Measurements from ENCODE around the gene FRMPD4. TPM values are rescaled to one million over a fixed set of nuclear protein-coding genes. Genes with fewer than 3 reads are reported as not detected.

FRMPD4 gene
- total RNA-seq, 1 experiment from 2014 or later = 0.24 TPM

DNA sequence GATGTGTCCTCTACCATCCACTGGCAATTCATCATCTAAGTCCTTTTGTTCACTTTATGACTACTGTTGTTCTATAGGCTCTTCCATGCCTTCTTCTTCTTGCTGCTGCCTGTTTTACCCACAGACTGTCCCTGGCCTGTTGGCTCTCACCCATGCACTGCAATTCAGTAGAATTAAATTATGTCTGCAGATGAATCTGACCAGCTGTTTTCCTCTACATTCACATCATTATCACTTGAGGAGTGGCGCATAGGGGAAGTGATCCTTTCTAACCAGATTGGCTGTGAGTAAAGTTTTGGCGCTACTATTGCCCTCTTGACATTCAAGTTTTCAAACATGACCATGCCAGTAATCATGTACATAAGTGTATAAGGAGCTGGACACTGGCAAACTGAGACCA, 91.7 kb downstream of the FRMPD4 start:
- no CpG with 5 or more reads among the region's 2 CpGs for WGBS (ENCODE audit: extremely low coverage, insufficient read length, low lambda C conversion rate)
- Histone ChIP-seq H3K4me2 (ENCODE audit: insufficient read depth, insufficient read length, low read length) (no peak overlapping the region), H2BK12ac (ENCODE audit: insufficient read length, low read depth, low read length) (no peak overlapping the region), H3K14ac (ENCODE audit: insufficient read depth, low read length) (no peak overlapping the region), H3K27ac (ENCODE audit: insufficient read length, low read depth, low read length) (no peak overlapping the region), H3T11ph (ENCODE audit: low read length) (no peak overlapping the region), H2BK20ac (ENCODE audit: low read depth, low read length, poor library complexity, severe bottlenecking) (no peak overlapping the region), H3K23me2 (ENCODE audit: insufficient read length, low read depth, low read length, poor library complexity, severe bottlenecking) (no peaks in the 10 kb centered on the region), H3K18ac (ENCODE audit: insufficient read length, low read depth, low read length) (no peak overlapping the region), H3K4ac (ENCODE audit: low read depth, low read length) (no peak overlapping the region), H3K9me3 (ENCODE audit: control insufficient read depth, low read depth, low read length) (no peaks in the 10 kb centered on the region), H3K4me1 (ENCODE audit: insufficient read depth, low read length) (no peaks in the 10 kb centered on the region), H2BK120ac (ENCODE audit: low read depth, low read length, poor library complexity, severe bottlenecking) (no peak overlapping the region), H2AK5ac (ENCODE audit: insufficient read length, low read length) (no peak overlapping the region), H3K79me1 (ENCODE audit: insufficient read depth, low read depth, low read length, poor library complexity, severe bottlenecking) (no peaks in the 10 kb centered on the region), H3K9ac (ENCODE audit: extremely low read depth, insufficient read length, low read length) (no peak overlapping the region), H2BK15ac (ENCODE audit: low read depth, low read length) (no peak overlapping the region), H4K91ac (ENCODE audit: insufficient read length, low read depth, low read length) (no peak overlapping the region), H3K79me2 (ENCODE audit: insufficient read depth, low read length) (no peaks in the 10 kb centered on the region), H2BK5ac (ENCODE audit: insufficient read length, low read length) (no peak overlapping the region), H4K5ac (ENCODE audit: insufficient read length, low read depth, low read length) (no peak overlapping the region), H2AFZ (ENCODE audit: low read length) (no peak overlapping the region), H4K20me1 (ENCODE audit: control insufficient read depth, insufficient read depth, insufficient read length) (no peaks in the 10 kb centered on the region), H3K56ac (ENCODE audit: insufficient read length, low read depth, low read length) (no peak overlapping the region), H4K8ac (replicated peaks; ENCODE audit: insufficient read length, low read depth, low read length) (no peak overlapping the region), H3K27me3 (ENCODE audit: insufficient read depth, low read length) (no peaks in the 10 kb centered on the region), H3K23ac (ENCODE audit: insufficient read length, low read depth, low read length) (no peak overlapping the region)
- TF ChIP-seq, protein P1, sequence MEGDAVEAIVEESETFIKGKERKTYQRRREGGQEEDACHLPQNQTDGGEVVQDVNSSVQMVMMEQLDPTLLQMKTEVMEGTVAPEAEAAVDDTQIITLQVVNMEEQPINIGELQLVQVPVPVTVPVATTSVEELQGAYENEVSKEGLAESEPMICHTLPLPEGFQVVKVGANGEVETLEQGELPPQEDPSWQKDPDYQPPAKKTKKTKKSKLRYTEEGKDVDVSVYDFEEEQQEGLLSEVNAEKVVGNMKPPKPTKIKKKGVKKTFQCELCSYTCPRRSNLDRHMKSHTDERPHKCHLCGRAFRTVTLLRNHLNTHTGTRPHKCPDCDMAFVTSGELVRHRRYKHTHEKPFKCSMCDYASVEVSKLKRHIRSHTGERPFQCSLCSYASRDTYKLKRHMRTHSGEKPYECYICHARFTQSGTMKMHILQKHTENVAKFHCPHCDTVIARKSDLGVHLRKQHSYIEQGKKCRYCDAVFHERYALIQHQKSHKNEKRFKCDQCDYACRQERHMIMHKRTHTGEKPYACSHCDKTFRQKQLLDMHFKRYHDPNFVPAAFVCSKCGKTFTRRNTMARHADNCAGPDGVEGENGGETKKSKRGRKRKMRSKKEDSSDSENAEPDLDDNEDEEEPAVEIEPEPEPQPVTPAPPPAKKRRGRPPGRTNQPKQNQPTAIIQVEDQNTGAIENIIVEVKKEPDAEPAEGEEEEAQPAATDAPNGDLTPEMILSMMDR (conservative IDR thresholded peaks at IDR 0.05) = no peak
- no peaks in the 10 kb centered on the region; the same call in none of the 2 replicates for H3K27me3 Mint-ChIP-seq (ENCODE audit: low read depth)
- no peak overlapping the region for H3K4me3 Mint-ChIP-seq
- peaks cover 0 to 5% (median 0%) of the 10 kb centered on the region in 3 experiments; a peak in 1 of 7 replicates for H3K36me3 Mint-ChIP-seq (ENCODE audit: insufficient read depth in 1 of 3, low read depth in 3 of 3)
- no peaks in the 10 kb centered on the region for H3K4me1 Mint-ChIP-seq
- no peak for DNase-seq
- peaks cover 61 to 68% of the 10 kb centered on the region in 2 experiments for H3K9me3 Mint-ChIP-seq
- H3K27ac Mint-ChIP-seq = no peak overlapping the region

All from H9 (cell line).